NK-92 (cell line): ENCODE measurements around the gene TMEM196.

Experiments
- DNase-seq: peaks from one replicate; lab custom pipeline; 2025; ENCODE audit not compliant: unreplicated experiment; lab: John Stamatoyannopoulos, UW

The TMEM196 gene

DNA sequence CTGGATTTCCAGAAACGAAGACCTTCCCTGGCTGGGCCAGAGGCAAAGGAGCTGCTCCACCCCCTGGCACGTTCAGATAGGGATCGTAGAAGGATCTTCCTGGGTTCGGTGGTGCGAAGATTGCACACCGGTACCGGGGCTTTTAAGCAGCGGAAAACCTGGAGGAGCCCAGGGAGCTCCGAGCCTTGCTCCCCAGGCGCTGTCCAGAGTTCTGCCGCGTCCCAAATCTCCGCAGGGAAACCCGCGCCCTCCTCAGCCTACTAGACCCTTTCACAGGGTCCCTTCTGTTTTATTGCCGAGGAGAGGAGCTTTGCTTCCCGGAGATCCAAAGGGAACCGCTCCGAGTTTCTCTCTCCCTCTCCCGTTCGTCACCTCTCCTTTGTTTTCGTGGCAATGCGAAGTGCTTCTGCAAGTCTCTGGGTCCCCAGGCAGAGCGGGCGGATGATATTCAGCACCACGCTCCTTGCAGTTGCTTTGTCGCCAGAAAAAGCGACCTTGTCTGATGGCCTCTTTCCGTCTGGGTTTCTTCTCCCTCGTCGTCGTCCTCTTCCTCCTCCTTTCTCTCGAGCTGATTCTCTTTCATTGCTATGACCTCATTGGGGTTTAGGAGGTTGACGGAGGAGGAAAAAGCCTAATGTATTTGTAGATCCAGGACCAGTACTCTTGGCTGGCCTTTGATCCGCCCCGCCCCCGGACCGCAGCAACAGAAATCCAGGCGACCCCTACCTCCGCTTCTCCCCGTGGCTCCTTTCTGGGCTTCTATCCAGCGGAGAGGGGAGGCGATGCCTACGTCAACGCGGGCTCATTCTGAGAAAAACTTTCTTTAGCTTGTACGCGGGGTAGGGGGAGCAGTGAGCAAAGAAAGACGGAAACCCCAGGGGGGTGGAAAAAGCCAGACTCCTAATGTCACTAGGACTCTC lies at the start of gene TMEM196:
TSS of gene TMEM196 (minus strand) at position 777 of the 920 bp plus-strand sequence. CDS start 921 bp downstream, outside the sequence.
- no peak for DNase-seq

DNA sequence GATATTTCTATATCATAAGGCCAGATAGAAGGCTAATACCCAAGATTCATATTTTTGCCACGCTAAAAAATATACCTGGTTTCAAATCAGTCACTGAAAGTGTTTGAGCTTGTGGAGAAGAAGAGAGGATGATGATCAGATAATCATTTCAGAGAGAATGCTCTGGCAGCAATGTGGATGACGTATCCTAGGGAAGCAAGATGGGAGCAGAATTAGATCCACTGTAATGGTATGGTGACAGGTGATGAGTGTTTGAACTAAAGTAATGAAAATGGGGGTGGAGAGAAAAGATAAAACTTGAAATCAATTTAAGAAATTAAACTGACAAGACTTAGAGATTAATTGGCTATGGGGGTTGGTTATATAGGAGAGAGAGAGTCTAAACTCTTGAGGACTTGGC lies 42.7 kb upstream of the TMEM196 start:
- DNase-seq: no peak

DNA sequence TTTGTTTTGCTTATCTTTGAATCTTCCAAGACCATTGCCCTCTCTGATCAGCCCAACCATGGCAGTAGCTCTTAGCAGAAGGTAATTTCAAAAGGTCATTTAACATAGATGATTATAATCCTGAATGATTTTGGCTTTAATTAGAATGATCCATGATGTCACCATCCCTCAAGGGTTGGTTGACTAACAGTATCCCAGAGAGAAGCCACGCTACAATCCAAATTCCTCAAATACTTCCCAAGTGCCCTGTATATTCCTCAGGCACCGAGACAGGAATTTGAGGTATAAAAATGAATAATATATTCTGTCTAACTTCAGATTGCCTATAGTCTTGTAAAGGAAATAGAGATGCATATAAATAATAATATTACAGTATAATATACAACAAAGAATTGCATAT lies 42.1 kb upstream of the TMEM196 start:
- DNase-seq: no peak

DNA sequence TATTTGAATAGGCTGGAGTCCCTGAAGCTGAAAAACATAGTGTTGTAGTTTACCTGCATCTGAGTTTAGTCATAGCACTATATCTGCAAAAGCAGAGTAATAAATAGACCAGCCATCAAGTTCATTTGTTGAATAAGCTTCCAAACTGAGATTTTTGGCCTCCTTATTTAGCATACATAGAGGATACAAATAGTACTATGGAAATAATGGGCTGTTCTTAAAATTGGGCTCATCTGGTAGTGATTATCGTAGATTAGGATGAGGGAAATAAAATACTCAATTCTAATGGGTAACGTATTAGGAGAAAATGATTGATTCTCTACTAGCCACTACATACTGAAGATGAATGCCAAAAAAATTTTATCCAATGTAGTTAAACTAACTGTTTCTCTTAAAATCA lies 41.4 kb upstream of the TMEM196 start:
- no peak for DNase-seq

DNA sequence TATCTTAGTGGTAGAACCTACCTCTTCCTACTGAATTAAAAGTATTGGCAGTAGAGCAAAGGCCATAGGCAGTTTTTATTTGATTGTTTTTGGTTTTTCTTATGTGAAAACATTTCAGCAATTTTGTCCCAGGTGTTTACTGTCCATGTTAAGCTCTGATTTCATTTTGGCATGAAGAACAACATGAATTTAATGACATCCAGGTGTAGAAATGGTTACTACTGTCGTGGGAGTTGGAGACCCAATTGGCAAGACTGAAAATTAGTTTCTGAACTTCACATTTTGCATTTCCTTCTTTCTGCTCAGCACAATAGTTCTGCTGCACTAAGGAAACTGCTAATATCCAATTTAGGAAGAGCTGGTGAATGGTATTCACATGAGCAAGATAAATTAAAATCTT lies 38.0 kb upstream of the TMEM196 start:
- DNase-seq: no peak

DNA sequence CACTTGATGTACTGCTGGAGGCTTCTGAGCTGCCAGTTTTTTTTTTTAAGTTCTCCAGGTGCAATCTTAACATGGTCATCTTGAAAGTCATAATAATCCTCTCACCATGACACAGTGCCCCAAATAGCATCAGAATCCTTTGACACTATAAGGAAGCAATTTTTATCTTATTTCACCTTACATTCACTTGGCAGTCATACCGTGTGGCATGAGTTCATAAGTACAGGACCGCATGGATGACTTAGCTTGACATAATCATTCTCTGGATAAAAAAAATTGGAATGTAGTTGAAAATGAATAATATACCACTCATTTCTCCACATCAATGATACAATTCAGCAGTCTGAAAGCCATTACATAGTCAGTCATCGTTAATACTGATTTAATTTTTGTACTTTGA lies 25.6 kb upstream of the TMEM196 start:
- DNase-seq: no peak

DNA sequence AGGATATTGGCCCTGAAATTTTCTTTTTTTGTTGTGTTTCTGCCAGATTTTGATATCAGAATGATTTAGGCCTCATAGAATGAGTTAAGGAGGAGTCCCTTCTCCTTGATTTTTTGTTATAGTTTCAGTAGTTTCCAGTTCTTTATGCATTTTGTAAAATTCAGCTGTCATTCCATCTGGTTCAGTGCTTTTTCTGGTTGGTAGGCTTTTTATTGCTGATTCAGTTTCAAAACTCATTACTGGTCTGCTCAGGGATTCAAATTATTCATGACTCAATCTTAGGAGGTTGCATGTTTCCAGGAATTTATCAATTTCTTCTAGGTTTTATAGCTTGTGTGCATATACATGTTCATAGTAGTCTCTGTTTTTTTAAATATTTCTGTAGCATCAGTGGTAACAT lies 10.1 kb upstream of the TMEM196 start:
- no peak for DNase-seq

DNA sequence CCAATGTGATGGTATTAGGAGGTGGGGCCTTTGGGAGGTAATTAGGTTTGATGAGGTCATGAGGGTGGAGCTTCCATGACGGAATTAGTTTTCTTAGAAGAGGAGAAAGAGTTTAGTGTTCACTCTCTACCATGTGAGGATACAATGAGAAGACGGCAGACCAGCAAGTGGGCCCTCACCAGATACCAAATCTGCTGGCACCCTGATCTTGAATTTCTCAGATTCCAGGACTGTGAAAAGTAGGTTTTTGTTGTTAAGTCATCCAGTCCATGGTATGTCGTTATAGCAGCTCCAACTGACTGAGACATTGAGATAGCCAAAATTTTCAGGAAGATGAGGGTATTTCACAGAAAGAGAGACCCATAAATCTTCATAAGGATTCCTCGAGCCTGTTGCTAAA lies 3.6 kb upstream of the TMEM196 start:
- no peak for DNase-seq

DNA sequence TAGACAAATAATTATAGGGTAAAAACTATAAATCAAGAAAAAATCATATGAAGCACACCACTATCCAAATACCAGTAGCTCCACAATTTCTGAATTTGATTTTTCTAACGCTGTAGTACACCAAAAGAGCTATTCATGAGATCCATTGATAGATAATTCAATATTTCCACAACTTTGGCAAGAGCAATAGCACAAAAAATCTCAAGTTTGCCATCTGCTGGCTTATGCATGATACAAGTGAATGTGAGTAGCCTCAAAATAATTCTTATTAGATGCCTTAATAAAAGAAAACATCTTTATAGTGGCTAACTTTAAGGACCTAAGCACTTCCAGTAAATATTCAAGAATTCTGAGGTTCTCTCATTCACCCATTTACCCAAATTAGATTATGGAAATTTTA lies 2.2 kb upstream of the TMEM196 start:
- no peak for DNase-seq

DNA sequence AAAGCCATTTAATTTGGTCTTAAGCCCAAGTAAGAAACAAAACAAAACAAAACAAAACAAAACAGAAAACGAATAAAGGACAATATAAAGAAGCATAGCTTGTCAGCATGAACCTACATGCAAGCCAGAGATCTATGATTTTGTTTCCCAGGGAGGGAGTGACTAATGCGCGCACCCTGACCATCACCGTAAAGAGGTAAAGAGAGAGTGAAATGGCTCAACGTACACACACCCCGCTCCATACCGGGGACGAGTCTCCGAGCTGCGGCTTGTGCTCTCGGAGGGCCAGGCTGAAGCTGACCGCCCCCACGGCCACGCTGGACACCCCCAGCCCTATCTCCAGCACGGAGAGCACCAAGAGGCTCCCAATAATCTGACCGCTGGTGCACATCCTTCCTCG lies 1.1 kb downstream of the TMEM196 start:
- no peak for DNase-seq

DNA sequence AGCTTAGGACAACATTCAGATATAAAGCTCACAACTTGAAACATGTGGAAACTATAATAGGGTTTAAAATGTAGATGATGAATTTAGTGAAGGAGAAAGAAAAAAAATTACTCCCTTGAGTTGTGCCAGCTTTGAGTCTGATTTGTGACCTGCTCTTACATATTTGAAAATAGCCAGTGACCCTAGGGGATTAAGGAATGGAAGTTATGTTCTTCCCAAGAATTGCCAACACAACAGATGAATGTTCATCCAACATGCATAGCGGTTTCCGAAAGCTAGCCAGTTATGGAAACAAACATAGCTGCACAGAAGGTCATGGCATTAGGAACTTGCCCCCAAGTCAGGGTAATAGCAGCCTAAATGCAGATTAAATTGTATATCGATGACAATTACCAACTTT lies 10.8 kb downstream of the TMEM196 start:
- DNase-seq: no peak

DNA sequence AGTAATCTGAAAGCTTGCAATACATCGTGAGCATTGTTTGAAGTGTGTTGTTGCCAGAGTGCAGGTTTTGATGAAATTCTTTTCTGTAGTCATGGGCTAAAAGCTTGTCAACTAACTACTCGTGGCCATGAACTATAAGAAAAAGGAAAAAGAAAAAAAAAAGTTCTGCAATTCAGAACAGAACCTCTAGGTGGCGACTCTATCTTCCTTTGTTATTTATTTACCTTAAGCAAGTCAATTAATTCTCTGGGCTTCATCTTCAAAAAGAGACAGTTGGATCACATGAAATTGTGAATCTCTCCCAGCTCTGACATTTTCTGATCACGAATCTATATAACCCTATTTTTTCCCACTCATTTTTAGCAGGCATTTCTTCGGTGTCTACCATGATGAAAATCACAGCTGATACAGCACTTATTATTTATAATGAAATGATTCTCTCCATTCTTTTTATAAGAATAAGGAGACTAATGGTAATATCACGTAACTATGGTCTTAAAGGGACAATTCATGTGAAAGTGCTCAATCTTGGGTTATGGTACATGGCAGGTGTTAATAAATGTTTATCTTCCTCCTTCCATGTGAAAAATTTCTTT lies 18.8 kb downstream of the TMEM196 start:
- DNase-seq: no peak

DNA sequence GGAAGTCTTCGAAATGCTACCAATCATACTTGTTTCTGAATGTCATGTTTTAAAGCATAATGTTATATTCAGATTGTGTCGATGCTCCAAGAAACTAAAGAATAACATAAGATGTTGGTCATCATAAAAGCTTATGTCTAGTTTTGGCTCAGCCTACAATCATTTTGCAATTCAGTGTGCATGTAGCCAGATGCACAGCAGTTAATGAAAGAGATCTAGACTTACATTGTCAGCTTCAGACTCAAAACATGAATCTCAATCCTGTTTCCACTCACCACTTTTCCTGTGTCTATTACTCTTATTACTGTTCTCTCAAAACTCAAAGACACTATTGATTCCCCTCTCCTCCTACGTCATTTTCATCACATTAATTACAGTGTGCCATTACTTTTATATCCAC lies 21.4 kb downstream of the TMEM196 start:
- DNase-seq: no peak

DNA sequence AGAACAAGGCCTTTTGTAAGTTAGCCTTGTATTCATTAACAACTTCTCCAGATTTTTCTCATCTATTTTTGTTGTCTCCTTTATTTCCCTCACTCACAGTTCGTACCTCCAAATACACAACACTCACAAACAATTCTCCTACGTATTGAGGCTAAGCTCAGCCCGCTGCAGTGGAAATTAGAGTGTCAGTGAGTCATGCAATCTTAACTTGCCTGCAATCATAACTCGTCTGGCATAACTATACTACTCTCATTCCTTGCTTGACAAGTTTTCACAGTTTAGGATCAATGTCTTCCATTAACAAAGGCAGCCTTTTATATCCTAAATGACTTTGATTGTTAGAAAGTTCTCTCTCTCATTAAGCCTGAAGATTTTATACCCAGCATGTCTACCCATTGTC lies 23.8 kb downstream of the TMEM196 start:
- no peak for DNase-seq

DNA sequence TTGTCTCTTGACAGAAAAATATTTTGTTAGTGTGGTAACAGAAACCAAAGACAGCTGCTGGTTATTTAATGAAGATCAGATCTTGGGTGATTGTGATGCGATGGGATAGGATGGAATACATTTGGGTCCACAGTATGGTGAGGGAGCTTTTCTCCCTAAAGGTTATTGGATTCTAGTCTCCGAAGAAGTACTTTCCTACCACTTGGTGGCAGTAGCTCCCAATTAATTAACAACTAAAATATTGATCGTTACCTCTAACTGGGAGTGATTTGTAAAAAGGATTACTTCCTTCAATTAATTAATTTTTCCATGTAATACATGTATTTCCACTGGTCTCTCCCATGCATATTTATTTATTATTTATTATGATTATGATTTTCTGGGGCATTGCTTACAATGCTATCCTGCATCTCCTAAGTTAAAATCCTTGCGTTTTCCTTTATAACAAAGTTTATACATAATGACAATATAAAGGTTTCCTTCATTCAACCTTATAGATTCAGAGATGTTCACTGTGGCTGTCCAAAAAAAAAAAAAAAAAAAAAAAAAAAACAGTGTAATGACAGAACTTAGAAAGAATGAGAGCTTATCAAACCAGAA lies 25.6 kb downstream of the TMEM196 start:
- no peak for DNase-seq

DNA sequence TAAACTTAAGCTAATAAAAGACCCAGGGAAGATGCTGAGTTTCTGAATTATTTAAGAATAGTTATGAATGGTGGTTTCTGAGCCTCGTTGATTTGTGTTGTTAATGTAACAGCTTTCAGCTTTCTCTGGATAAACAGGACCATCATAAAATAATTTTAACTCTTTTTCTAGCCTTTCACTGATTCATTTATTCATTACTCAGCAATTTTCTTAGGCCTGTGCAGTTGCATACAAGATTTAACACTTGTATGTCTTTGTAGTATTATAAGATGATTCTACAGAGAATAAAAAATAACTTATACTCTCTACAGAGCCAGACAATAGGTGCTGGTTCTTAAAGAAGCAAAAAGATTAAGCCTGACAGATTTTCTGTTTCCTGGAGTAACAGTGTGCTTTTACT lies 29.3 kb downstream of the TMEM196 start:
- DNase-seq: no peak

DNA sequence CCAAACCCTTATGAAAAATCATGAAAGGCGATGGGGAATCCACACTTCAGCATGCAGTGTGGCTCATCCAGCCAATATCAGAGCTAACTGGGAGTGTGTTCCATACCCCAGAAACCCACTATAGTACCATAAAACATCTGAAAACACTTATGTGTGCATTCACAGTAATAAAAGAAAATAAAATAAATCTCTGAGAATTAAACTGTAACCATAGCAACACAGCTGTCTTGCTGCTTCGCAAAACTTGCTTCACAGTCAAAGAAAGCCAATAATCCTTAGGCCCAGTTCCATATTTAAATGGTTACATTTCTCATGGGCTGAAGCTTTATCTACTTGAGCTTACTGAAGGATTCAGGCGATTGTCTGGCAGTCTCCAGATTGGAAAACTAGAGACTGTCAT lies 44.7 kb downstream of the TMEM196 start:
- no peak for DNase-seq

DNA sequence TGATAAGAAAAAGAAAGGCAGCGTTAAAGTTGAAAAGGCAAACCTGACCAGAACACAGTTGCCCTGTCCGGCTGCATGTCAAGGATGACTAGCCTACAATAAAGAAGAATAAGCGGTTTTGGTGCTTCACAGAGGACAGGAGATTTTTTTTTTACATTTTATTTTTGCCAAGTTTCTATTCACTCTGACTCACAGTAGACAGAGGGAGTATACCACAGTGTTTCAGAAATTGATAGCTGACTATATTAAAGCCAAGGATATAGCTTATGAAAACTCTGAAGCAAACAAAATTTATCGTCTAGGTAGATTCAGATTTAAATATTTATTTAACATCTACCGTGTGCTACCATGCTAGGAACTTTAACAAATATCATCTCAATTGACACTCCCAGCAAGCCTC lies 47.6 kb downstream of the TMEM196 start:
- no peak for DNase-seq

DNA sequence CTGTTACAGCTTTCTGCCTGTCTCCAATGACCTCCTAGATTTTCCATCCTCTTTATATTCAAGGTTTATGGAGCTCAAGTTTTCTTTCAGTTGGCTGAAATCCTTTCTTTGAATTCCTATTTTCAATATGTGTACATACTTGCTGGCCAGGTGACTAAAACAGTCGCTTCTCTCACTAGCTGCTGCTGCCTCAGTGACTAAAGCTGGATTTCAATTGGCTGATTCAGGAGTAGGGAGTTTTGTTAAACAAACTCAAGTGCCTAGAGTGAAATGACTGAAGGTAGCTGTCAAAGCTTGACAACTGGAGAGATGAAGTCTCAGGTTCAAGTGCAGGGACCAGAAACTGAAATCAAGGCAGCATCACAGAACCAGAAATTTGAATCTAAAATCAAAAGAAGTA lies 57.9 kb downstream of the TMEM196 start:
- no peak for DNase-seq

DNA sequence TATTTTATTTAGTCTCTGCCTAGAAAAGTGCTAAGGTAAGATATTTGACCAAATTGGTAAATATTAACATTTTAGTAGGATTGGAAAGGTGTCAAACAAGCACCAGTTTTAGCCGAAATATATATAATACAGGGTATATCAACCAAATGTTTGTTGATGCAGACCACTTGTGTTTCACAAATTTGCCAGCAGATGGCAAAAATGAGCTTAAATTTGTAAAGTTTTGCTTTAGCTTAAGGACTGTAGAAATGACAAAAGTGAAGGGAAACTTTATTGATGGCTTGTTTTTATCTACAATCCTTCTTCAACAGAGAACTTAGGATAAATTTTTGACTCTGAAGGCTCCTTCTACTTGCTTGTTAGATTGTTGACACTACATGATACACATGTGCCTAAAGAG lies 59.7 kb downstream of the TMEM196 start:
- no peak for DNase-seq

DNA sequence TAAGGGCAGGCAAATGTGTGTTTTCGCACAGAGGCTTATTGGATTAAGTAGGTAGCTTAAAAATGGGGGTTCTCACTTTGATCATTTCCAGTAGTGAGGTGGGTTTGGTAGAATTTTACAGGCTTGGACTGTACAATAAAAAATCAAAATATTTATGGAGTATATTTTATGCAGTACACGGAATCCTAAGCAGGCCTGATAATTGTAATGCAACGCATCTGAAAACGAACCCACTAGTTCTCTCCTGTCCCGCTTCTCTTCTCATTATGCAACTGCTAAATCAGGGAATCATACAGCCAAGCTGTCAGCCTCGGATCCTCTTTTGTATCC lies 64.2 kb downstream of the TMEM196 start:
- DNase-seq: no peak
